Prostate gland (tissue), 2 donors: ENCODE measurements around the gene NKTR. TPM values are rescaled to one million over a fixed set of nuclear protein-coding genes. Genes with fewer than 3 reads are reported as not detected.
A peak's percentile ranks its signal among the peaks of the same experiment; 100 is the strongest.

ENCODE experiments used
- DNase-seq: peaks from one replicate; pipeline ENCODE4 v3.0.0-alpha.2; 2019; ENCODE audit warnings: low spot score
- H3K27ac ChIP-seq, 2 donors: fragments of 200-600 bp; sonication (generic); 2 replicates each; pipeline ENCODE4 v1.5.1; 2017 to 2019
- H3K27me3 ChIP-seq: fragments of 200-600 bp; sonication (generic); replicated peaks from 2 replicates; pipeline ENCODE4 v1.5.1; 2019; ENCODE audit not compliant: insufficient read depth
- H3K36me3 ChIP-seq, 2 donors: fragments of 200-600 bp; sonication (generic); 1 replicate in 1 of 2; 2 replicates in 1 of 2; pipeline versions ENCODE4 v1.5.1 to v1.8.1; 2017 to 2019
- H3K4me1 ChIP-seq: fragments of 200-600 bp; sonication (generic); replicated peaks from 2 replicates; pipeline ENCODE4 v1.5.1; 2019
- H3K4me3 ChIP-seq, 2 donors: fragments of 200-600 bp; sonication (generic); 2 replicates each; pipeline ENCODE4 v1.5.1; 2017 to 2019
- H3K9me3 ChIP-seq: fragments of 200-600 bp; sonication (generic); 2 replicates; pipeline ENCODE4 v1.5.1; 2017
- POLR2A ChIP-seq: fragments of 450-650 bp; IDR thresholded peaks from one replicate; pipeline ENCODE4 v1.6.1; 2016; ENCODE audit warnings: antibody characterized with exemption, mild to moderate bottlenecking
- POLR2AphosphoS5 ChIP-seq: sonication (generic); formaldehyde crosslinking; IDR thresholded peaks from one replicate; pipeline ENCODE4 v1.6.1; 2017; ENCODE audit warnings: antibody characterized with exemption
- WGBS: methylation state at CpG from one replicate; pipeline ENCODE4 v1.1.5; 2018; 5-methylcytosine and 5-hydroxymethylcytosine counted together
- intact Hi-C: fragments of 100-400 bp; cut with DNase I; formaldehyde crosslinking; loops from one replicate; pipeline ENCODE4 v1.14.2; 2022
- total RNA-seq, 2 donors: library from RNA; depleted of rRNA; stranded (reverse); fragments of >200 nt; gene quantifications; one replicate each; pipeline ENCODE4 v1.1.0, GENCODE V29; 2016
- TF ChIP-seq, protein P1 (sequence below), 4 experiments: fragments of 200-600 bp in 2 of 4; fragments of 450-650 bp in 2 of 4; sonication (generic) in 2 of 4; IDR thresholded peaks; 1 replicate in 3 of 4; 2 replicates in 1 of 4; pipeline ENCODE4 v1.5.1; 2016 to 2019; ENCODE audit warnings: antibody characterized with exemption in 4 of 4, mild to moderate bottlenecking in 2 of 4, moderate library complexity in 2 of 4

The NKTR gene
- total RNA-seq, 2 donors from 2014 or later, result 42.2 to 91.6 TPM

DNA sequence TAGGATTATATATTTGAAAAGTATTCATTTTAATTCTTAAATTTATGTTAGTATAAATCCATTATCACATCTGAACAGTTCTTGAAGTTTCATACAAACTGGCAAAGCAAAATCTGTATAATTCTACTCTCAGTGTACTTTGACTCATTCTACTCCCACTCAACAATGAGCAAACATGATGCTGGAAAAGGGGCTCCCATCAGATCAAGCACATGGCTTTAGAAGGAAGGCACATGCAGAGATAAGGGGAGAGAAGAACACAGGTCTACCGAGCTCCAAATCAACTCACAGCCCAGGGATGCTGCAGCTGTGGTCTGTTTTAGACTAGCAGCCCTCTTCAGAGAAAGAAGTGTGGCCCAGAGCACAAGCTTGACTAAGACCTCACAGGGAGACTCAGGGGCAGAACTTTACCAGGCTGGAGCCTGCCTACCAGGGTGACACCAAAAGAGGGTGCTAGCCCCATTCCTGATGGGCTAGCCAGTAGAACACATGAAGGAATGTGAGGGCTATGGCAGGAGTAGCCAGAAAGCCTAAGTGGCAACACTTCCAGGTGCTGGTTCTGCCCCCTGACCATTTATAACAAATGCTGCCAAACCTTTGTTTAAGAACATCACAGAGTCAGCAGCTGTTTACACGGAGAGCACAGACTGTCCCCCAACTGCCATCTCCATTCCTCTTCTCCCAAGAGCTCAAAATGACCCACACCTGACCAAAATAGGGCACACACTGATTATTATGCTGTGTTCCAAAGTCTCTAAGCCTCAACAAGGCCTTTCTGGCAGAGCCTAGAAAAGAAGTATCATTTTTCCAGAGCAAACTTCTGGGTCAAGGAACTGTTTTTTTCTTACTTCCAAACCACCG, 38.2 kb upstream of the NKTR start:
- TF ChIP-seq, protein P1, sequence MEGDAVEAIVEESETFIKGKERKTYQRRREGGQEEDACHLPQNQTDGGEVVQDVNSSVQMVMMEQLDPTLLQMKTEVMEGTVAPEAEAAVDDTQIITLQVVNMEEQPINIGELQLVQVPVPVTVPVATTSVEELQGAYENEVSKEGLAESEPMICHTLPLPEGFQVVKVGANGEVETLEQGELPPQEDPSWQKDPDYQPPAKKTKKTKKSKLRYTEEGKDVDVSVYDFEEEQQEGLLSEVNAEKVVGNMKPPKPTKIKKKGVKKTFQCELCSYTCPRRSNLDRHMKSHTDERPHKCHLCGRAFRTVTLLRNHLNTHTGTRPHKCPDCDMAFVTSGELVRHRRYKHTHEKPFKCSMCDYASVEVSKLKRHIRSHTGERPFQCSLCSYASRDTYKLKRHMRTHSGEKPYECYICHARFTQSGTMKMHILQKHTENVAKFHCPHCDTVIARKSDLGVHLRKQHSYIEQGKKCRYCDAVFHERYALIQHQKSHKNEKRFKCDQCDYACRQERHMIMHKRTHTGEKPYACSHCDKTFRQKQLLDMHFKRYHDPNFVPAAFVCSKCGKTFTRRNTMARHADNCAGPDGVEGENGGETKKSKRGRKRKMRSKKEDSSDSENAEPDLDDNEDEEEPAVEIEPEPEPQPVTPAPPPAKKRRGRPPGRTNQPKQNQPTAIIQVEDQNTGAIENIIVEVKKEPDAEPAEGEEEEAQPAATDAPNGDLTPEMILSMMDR (IDR thresholded peaks at IDR 0.05), result no peak
- TF ChIP-seq POLR2A, result no peak
- TF ChIP-seq POLR2AphosphoS5, result peak; percentile 76
- Histone ChIP-seq H3K4me1 (peaks cover 10% of the 10 kb centered on the region), H3K27me3 (no peaks in the 10 kb centered on the region), H3K36me3 (no peaks in the 10 kb centered on the region), H3K4me3 (no peak overlapping the region), H3K9me3 (no peaks in the 10 kb centered on the region), H3K27ac (peak overlapping the region; percentile 69 to 84)
- intact Hi-C loops, result no loop called here
- 31% methylated on average over 3 of the region's 3 CpGs for WGBS
- peak; percentile 54 for DNase-seq

DNA sequence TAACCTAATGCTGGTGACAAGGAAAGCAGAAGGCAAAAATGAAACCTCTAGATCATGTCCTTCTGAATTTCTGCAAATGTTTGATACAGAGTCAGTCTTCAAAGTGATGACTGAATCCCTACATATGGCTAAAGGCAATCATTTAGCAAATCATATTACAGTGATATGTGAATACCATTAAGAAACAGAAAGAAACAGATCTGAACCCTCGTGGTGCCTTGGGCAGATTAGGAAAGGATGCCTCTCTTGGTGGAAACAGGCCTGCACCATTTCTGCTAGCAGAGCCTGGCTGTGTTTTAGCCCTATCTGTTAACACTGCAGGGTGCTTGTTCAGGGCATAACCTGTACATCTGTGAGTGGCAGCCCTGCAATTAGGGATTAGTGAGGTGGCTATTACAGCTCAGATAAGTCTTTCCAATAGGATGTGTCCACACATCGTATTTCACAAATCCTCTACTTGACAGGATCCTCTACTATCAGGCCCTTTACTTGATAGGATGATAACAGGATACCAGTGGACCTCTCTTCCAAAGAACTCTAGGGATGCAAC, 30.8 kb upstream of the NKTR start:
- WGBS, result 96% methylated on average over 2 of the region's 2 CpGs
- intact Hi-C loops, result no loop called here
- H3K27me3 ChIP-seq, result no peaks in the 10 kb centered on the region

DNA sequence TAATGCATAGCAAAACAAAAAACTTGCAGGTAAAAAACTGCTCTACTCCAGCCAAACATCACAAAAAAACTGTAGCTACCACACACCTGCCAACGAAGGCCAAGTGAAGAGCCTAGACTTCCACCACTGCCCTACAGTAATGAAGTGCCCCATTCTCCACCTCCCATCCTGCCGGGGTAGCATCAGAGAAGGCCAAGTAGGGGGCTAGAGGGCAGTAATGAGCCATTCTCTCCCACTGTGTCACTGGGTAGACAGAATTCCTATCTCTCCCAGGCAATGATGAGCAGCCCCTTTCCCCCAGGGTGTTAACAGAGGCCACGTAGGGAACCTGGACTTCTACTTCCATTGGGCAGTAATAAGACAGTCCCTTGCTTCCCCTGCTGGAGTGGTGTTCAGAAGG, 28.2 kb upstream of the NKTR start:
- Histone ChIP-seq H3K36me3 (no peaks in the 10 kb centered on the region), H3K27ac (peak overlapping the region; percentile 49 to 52), H3K27me3 (no peaks in the 10 kb centered on the region), H3K4me1 (peaks cover 5% of the 10 kb centered on the region), H3K9me3 (no peaks in the 10 kb centered on the region), H3K4me3 (no peak overlapping the region)
- no peak for DNase-seq
- TF ChIP-seq, protein P1 (IDR thresholded peaks at IDR 0.05), result peak in 2 of 4 experiments; percentile 18
- TF ChIP-seq POLR2AphosphoS5 (no peak), POLR2A (no peak)
- 65% methylated on average over 3 of the region's 3 CpGs for WGBS
- intact Hi-C loops, result no loop called here

More for the DNA sequence above, 30.8 kb upstream of the NKTR start:
- DNase-seq, result no peak
- no peak for TF ChIP-seq POLR2A
- no peak for TF ChIP-seq POLR2AphosphoS5
- TF ChIP-seq, protein P1 (IDR thresholded peaks at IDR 0.05), result no peak
- Histone ChIP-seq H3K4me3 (no peak overlapping the region), H3K27ac (peak overlapping the region in 1 of 2 donors; percentile 49), H3K4me1 (peaks cover 5% of the 10 kb centered on the region), H3K9me3 (no peaks in the 10 kb centered on the region), H3K36me3 (no peaks in the 10 kb centered on the region)

DNA sequence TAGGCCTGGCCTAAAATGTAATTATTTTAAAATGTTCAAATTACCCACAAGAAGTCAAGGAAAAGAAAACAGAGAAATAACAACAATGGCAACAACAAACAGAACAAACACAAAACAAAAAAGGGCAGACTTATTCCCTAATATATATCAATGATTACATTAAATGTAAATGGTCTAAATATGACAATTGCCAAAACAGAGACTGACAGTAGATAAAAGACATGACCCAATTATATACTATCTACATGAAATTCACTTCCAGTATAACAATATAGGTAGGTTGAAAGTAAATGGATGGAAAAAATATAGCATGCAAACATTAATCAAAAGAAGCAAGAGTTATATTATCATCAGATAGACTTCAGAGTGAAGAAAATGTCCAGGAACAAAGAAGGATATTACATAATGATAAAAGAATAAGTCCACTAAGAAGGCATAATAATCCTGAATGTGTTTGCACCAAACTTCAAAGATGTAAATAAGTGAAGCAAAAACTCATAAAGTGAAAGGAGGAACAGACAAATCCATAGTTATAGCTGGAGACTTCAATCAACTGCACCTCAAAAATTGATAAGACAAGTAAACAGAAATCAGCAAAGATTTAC, 25.2 kb upstream of the NKTR start:
- H3K27me3 ChIP-seq, result no peaks in the 10 kb centered on the region
- H3K4me3 ChIP-seq, result no peak overlapping the region
- H3K4me1 ChIP-seq, result peaks cover under 1% of the 10 kb centered on the region
- no peak for DNase-seq
- no peaks in the 10 kb centered on the region for H3K36me3 ChIP-seq
- H3K9me3 ChIP-seq, result no peaks in the 10 kb centered on the region
- H3K27ac ChIP-seq, result no peak overlapping the region
- TF ChIP-seq POLR2AphosphoS5, result no peak
- TF ChIP-seq, protein P1 (IDR thresholded peaks at IDR 0.05), result no peak
- TF ChIP-seq POLR2A, result no peak
- intact Hi-C loops, result no loop called here
